GM19395 (cell line): ENCODE measurements around the gene TH.
"Not testable (repeated sequence)": the region's sequence is repeated elsewhere in the genome, so short reads cannot be mapped to it uniquely, and the experiment has no call there.

ENCODE experiments used
- ATAC-seq: cut with Tn5 transposase; IDR thresholded peaks from one replicate; pipeline ENCODE4 v1.9.1; 2021; ENCODE audit warnings: mild to moderate bottlenecking, moderate library complexity; ENCODE audit not compliant: unreplicated experiment

Gene TH

DNA sequence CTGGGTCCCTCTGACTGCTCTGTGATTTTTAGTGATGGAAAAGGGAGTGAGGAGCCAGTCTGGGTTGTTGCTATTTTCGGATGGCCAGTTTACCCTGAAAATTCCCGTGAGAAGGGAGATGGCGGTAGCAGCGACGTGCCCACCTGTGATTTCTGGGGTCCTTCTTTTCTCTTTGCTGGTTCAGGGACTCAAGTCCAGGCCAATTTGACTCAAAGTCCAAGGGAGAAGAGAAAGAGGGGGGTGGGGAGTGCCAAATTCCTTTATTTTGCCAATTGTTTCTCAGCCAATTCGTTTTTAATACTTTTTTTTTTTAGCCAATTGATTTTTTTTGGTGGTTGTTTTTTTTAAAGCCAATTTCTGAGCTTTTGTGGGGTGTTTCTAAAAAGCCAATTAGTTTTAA lies 39.4 kb downstream of the TH start:
- ATAC-seq: no peak

- no peak for ATAC-seq
Observed at GRCh38 chr11:2131371-2132236, 40.0 kb downstream of the TH start.

GRCh38 chr11:2130881-2131352 lies 40.7 kb downstream of the TH start:
- no peak for ATAC-seq

GRCh38 chr11:2129699-2130366 lies 41.8 kb downstream of the TH start:
- ATAC-seq: no peak

DNA sequence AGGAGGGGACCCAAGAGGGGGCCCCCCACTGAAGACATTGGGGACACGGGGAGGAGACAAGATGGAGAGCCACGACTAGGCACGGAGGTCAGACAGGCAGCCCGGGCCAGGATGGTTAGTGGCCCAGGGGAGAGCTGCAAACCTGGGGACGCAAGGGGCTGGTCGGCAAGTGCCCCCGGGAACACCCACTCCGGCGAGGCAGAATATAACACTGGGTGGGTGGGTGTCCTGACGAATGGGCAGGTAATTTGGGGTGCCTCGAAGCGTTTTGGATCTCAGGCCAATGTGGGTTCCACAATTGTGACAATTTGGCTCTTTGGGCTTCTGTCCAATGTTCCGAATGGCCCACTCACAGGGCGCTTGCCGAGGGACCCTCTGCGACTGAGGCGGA lies 42.3 kb downstream of the TH start:
- ATAC-seq: no peak

- ATAC-seq: no peak
Observed at GRCh38 chr11:2128511-2129307, 42.9 kb downstream of the TH start.

DNA sequence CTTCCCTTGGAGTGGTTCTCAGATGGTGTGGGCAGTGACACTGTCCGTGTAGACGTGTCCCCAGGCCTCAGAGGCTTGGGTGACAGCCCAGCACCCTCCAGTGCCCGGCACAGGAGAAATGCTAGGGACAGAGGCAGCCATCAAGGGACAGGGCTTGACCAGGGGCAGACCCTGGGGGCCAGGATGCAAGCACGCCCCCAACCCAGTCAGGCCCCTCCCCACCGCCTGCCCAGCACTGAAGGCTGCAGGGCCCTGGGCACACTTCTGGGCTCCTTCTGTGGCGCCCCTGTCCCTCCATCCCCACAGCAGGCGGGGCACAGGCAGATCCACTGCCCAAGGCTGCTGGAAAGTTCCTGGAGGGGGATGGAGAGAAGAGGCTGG lies 43.5 kb downstream of the TH start:
- no peak for ATAC-seq

- ATAC-seq: no peak
Observed at GRCh38 chr11:2127482-2128129, 44.0 kb downstream of the TH start.

GRCh38 chr11:2126520-2127085 lies 45.0 kb downstream of the TH start:
- ATAC-seq: no peak

DNA sequence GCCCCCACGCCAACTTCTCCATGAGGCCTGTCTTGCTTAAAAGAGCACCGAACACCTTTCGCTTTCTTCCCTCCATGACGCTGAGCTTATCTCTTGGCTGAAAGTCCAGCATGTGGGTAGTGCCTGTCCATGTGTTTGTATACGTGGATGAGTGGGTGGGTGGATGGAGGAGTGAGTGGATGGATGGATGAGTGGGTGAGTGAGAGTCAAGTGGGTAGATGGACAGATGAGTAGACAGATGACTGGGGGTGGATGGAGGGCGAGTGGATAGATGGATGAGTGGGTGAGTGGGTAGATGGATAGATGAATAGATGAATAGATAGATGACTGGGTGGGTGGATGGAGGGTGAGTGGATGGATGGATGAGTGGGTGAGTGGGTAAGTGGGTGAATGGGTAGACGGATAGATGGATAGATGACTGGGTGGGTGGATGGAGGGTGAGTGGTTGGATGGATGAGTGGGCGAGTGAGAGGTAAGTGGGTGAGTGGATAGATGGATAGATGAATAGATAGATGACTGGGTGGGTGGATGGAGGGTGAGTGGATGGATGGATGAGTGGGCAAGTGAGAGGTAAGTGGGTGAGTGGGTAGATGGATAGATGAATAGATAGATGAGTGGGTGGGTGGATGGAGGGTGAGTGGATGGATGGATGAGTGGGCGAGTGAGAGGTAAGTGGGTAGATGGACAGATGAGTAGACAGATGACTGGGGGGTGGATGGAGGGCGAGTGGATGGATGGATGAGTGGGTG lies 46.7 kb downstream of the TH start:
- ATAC-seq: not testable (repeated sequence)

DNA sequence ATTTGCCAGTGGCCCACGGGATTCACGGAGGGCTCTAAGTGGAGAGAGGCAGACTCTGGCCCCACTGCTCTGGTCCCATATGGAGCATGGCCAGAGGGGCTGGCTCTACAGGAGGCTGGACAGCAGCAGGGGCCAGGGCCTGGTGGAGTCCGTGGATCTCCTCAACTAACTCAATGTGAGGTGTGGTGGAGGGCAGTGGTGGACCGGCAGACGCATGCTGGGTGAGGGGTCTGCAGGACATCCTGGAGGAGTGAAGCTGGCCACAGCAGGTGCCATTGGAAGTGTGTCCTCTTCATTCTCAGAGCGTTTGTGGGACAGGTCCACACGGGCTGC lies 48.0 kb downstream of the TH start:
- ATAC-seq: no peak

DNA sequence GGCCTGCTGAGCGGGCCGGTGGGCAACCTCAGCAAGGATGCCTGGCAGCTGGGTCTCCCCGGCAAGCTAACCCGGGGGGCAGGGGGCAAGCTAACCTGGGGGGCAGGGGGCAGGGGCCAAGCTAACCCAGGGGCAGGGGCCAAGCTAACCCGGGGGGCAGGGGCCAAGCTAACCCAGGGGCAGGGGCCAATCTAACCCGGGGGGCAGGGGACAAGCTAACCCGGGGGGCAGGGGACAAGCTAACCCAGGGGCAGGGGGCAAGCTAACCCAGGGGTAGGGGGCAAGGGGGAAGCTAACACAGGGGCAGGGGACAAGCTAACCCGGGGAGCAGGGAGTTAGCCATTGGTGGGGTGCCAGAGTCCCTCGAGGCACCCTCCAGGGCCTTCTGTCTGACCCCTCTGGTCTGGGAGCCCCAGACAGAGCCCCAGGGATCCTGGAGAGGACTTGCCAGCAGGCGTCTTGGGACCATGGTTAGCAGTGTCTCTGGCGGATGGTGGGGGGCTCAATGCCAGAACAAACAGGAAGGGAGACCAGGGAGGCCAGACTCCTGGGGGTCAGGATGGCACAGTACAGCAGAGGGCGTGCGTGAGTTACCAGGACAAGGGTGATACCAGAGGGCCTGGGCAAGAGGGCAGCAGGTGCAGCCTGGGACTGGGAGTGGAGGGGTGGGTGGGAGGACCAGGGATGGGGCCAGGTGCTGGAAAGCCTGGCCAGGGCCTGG lies 48.5 kb downstream of the TH start:
- no peak for ATAC-seq

DNA sequence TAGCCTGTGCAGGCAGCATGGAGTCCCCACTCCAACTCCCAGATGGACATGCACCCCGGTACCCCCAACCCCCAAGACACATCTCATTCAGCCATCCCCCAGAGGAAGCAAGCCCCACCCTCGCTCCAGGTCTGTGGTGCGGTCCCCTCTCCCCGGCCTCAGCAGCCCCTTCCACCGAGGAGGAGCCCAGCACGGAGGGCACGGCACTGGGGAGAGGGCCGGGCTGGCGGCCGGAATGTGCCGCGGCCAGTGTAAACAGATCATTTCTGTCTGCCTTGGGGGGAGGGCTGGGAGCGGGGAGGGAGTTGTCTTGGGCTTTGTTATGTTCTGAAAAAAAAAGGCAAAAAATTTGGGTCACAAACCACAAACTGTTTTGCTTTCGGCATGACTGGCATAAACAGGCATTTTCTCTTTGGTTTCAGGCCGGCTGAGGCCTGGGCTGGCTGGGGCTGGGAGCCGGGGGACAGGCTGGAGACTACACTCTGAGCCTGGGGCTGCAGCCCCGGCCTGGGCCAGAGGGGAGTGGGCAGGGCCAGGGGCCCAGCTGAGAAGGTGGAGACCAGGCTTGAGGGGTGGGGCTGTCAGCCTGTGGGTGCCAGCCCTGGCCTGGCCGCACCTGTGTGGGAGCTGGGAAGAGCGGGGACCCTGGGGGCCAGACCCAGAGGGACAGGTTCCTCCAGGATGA lies 49.3 kb downstream of the TH start:
- no peak for ATAC-seq

DNA sequence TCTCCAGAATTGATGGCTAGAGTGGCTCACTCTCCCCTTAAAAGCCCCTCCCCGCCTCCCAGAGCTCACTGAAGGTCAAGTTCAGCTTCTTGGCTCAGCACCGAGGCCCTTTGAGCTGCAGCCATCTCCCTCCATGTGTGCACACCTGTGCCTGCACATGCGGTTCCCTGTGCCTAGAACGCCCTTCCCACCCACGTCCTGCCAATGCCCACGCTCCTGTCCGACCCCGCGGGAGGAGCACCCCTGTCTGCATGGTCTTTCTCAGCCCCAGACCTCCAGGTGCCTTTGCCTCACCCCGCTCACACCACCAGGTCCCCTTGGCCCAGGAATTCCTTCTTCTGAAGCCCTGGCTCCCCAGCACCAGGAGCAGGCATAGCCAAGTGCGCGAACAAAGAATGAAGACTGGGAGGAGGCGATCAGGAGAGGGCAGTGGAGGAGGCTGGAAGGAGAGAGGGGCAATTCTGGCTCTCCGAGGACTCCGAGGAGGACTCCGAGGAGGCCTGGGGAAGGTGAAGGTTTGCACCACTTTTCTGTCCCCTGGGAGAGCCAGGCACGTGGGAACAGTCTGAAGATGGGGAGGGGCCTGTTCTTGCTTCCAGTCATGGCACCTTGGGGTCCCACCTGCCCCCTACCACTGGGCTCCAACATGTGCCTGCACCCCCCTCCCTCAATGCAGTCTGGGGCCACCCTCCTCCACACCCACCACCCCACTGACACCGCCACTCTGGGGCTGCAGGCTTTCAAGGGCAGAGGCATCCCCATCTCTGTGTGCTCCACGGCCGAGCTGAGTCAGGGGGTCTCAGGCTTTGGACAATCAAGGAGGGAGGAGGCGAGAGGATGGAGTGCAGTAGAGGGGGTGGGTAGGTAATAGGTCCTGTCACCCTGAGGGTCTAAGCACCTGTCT lies 50.1 kb downstream of the TH start:
- ATAC-seq: no peak

GRCh38 chr11:2120359-2121100 lies 51.1 kb downstream of the TH start:
- ATAC-seq: no peak

DNA sequence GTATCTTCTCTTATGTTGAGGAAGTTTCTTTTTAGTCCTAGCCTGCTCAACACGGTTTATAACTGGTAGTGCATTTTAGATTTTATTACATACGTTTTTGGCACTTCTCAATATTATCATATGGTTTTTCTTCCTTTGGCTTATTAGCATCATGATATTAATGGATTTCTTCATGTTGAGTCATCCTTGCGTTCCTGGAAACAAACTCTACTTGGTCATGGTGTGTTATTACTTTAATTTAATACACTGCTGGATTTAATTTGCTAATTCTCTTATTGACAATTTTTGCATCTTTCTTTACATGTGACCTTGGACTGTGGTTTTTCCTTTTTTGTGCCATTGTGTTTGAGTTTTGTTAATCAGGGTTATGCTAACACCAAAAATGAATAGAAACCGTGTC lies 52.9 kb downstream of the TH start:
- ATAC-seq: no peak

DNA sequence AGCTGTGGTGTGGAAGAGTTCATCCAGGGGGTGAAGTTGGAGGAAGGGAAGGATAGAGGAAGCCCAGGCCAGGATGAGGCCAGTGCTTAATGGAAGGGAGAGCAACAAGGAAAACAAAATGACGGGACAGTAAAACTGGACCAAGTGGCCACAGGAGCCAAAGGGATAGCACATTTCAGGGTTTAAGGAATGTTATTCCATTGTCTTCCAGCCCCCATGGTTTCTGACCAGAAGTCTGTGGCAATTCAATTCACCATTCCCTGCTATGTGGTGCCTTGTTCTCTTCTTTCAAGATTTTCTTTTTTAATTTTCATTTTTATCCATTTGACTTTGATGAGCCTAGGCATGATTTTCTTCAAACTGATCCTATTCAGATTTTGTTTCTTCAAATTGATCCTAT lies 54.9 kb downstream of the TH start:
- ATAC-seq: no peak
